Measurements from ENCODE around the gene IFT172.

DNA sequence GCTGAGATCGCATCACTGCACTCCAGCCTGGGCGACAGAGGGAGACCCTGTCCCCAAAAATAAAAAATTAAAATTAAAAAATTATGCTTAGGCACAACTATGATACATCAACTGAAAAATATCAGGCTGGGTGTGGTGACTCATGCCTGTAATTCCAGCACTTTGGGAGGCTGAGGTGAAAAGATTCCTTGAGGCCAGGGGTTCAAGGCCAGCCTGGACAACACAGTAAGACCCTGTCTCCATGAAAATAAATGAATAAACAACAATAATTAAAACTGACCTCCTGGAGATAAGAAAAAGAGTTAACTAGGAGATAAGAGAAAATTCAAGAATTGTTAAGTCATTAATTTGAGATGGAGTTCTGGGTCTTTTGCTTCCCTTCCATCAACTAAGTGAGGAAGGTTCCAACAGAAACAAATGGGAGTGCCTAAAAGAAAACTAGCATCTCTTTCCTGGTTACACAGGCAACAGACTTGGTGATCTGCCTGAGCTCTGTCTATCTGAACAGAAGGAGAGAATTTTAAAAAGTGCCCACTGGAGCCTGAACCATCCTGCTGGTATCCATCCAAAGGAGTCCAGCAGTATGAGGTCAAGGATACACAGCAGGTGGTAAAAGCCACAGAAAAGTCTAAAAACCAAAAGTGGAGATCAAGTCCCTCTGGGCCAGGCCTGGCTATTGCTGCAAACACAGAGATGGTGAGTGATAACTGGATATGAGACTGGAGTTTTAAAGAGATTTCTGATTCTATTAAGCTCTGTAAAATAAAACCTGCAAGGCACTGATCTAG, 89.0 kb downstream of the IFT172 start:
- TF ChIP-seq CTCF (IDR thresholded peaks at IDR 0.05; ENCODE audit: insufficient read depth, low read length) (no peak), SPI1 (IDR thresholded peaks at IDR 0.05; ENCODE audit: borderline replicate concordance, low read depth) (no peak)
- TF ChIP-seq, protein P1, sequence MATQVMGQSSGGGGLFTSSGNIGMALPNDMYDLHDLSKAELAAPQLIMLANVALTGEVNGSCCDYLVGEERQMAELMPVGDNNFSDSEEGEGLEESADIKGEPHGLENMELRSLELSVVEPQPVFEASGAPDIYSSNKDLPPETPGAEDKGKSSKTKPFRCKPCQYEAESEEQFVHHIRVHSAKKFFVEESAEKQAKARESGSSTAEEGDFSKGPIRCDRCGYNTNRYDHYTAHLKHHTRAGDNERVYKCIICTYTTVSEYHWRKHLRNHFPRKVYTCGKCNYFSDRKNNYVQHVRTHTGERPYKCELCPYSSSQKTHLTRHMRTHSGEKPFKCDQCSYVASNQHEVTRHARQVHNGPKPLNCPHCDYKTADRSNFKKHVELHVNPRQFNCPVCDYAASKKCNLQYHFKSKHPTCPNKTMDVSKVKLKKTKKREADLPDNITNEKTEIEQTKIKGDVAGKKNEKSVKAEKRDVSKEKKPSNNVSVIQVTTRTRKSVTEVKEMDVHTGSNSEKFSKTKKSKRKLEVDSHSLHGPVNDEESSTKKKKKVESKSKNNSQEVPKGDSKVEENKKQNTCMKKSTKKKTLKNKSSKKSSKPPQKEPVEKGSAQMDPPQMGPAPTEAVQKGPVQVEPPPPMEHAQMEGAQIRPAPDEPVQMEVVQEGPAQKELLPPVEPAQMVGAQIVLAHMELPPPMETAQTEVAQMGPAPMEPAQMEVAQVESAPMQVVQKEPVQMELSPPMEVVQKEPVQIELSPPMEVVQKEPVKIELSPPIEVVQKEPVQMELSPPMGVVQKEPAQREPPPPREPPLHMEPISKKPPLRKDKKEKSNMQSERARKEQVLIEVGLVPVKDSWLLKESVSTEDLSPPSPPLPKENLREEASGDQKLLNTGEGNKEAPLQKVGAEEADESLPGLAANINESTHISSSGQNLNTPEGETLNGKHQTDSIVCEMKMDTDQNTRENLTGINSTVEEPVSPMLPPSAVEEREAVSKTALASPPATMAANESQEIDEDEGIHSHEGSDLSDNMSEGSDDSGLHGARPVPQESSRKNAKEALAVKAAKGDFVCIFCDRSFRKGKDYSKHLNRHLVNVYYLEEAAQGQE (IDR thresholded peaks at IDR 0.05; ENCODE audit: insufficient replicate concordance, low read depth): no peak
